Neural progenitor cell (in vitro differentiated cells): ENCODE data around the gene LDLRAD4. TPM values are rescaled to one million over a fixed set of nuclear protein-coding genes. Genes with fewer than 3 reads are reported as not detected.

ENCODE experiments used
- DNase-seq: peaks from one replicate; pipeline ENCODE4 v3.0.0-alpha.2; 2016; ENCODE audit warnings: low spot score
- H2AFZ ChIP-seq: fragments of 200-600 bp; sonication (generic); replicated peaks from 2 replicates; pipeline ENCODE4 v1.6.1; 2016; ENCODE audit warnings: antibody characterized with exemption
- H3F3A ChIP-seq: fragments of 200-600 bp; sonication (generic); 2 replicates; pipeline ENCODE4 v1.6.1; 2016; ENCODE audit warnings: antibody characterized with exemption, low read depth
- H3K27ac ChIP-seq: fragments of 200-600 bp; sonication (generic); 2 replicates; pipeline ENCODE4 v1.5.1; 2016; ENCODE audit warnings: mild to moderate bottlenecking
- H3K27me3 ChIP-seq: fragments of 200-600 bp; sonication (generic); 2 replicates; pipeline ENCODE4 v1.6.1; 2016; ENCODE audit warnings: mild to moderate bottlenecking, moderate library complexity
- H3K36me3 ChIP-seq: fragments of 200-600 bp; sonication (generic); 2 replicates; pipeline ENCODE4 v1.5.1; 2016
- H3K4me1 ChIP-seq: fragments of 200-600 bp; sonication (generic); 2 replicates; pipeline ENCODE4 v1.6.1; 2016; ENCODE audit warnings: mixed run types
- H3K4me2 ChIP-seq: fragments of 200-600 bp; sonication (generic); 2 replicates; pipeline ENCODE4 v1.6.1; 2016
- H3K4me3 ChIP-seq: fragments of 200-600 bp; sonication (generic); 2 replicates; pipeline ENCODE4 v1.5.1; 2016
- H3K79me2 ChIP-seq: fragments of 200-600 bp; sonication (generic); 2 replicates; pipeline ENCODE4 v1.6.1; 2016; ENCODE audit warnings: low read depth
- H3K9ac ChIP-seq: fragments of 200-600 bp; sonication (generic); 2 replicates; pipeline ENCODE4 v1.6.1; 2016
- H3K9me3 ChIP-seq: fragments of 200-600 bp; sonication (generic); 2 replicates; pipeline ENCODE4 v1.5.1; 2016; ENCODE audit warnings: low read depth
- H4K20me1 ChIP-seq: fragments of 200-600 bp; sonication (generic); 2 replicates; pipeline ENCODE4 v1.6.1; 2016; ENCODE audit warnings: low read depth
- H3K27ac Mint-ChIP-seq: 3 replicates; pipeline ENCODE4 v1.8.0; 2021; ENCODE audit warnings: mixed read lengths
- H3K27me3 Mint-ChIP-seq: 2 replicates; pipeline ENCODE4 v1.8.0; 2022; ENCODE audit warnings: low read depth, mild to moderate bottlenecking, inconsistent platforms, moderate library complexity, mixed read lengths; ENCODE audit not compliant: insufficient read depth
- H3K36me3 Mint-ChIP-seq: 3 replicates; pipeline ENCODE4 v1.8.0; 2021; ENCODE audit warnings: mixed read lengths
- H3K4me1 Mint-ChIP-seq: 3 replicates; pipeline ENCODE4 v1.8.0; 2021; ENCODE audit warnings: mixed read lengths
- H3K4me3 Mint-ChIP-seq: 3 replicates; pipeline ENCODE4 v1.8.0; 2021; ENCODE audit warnings: mild to moderate bottlenecking, moderate library complexity, mixed read lengths
- H3K9me3 Mint-ChIP-seq: 3 replicates; pipeline ENCODE4 v1.8.0; 2020; ENCODE audit warnings: mixed read lengths
- CTCF ChIP-seq: fragments of 200-600 bp; sonication (generic); IDR thresholded peaks from 2 replicates; pipeline ENCODE4 v1.5.1; 2017; ENCODE audit warnings: antibody characterized with exemption, mild to moderate bottlenecking
- EZH2 ChIP-seq: fragments of 200-600 bp; sonication (generic); IDR thresholded peaks from 2 replicates; pipeline ENCODE4 v1.6.1; 2017; ENCODE audit warnings: antibody characterized with exemption, mild to moderate bottlenecking, moderate library complexity
- EZH2phosphoT487 ChIP-seq: fragments of 200-600 bp; sonication (generic); IDR thresholded peaks from 2 replicates; pipeline ENCODE4 v1.6.1; 2017; ENCODE audit warnings: antibody characterized with exemption
- total RNA-seq: library from RNA; depleted of rRNA; stranded (reverse); fragments of >200 nt; gene quantifications from 2 replicates; pipeline ENCODE4 v1.2.3, GENCODE V29; 2015; ENCODE audit warnings: low replicate concordance

The LDLRAD4 gene
- total RNA-seq, 1 donor from 2014 or later: 0.65 TPM

GRCh38 chr18:13548966-13549879 lies 330.7 kb downstream of the LDLRAD4 start:
- no peak for DNase-seq
- no peaks in the 10 kb centered on the region for H3K9me3 ChIP-seq
- no peaks in the 10 kb centered on the region for H3K4me1 ChIP-seq
- Mint-ChIP-seq H3K4me1 (no peaks in the 10 kb centered on the region), H3K36me3 (no peaks in the 10 kb centered on the region), H3K27ac (no peak overlapping the region), H3K27me3 (peaks cover 8% of the 10 kb centered on the region), H3K9me3 (no peaks in the 10 kb centered on the region), H3K4me3 (no peak overlapping the region)
- H3K27ac ChIP-seq: no peak overlapping the region
- H3K4me2 ChIP-seq: no peak overlapping the region
- no peaks in the 10 kb centered on the region for H4K20me1 ChIP-seq
- no peaks in the 10 kb centered on the region for H3K36me3 ChIP-seq
- H3K9ac ChIP-seq: no peak overlapping the region
- H3F3A ChIP-seq: no peaks in the 10 kb centered on the region
- TF ChIP-seq EZH2phosphoT487: no peak
- TF ChIP-seq CTCF: no peak
- TF ChIP-seq EZH2: no peak
- no peaks in the 10 kb centered on the region for H3K27me3 ChIP-seq
- H3K4me3 ChIP-seq: no peak overlapping the region
- H3K79me2 ChIP-seq: no peaks in the 10 kb centered on the region
- no peak overlapping the region for H2AFZ ChIP-seq

GRCh38 chr18:13549880-13550232 lies 331.3 kb downstream of the LDLRAD4 start:
- Mint-ChIP-seq H3K27me3 (peaks cover 8% of the 10 kb centered on the region), H3K27ac (no peak overlapping the region), H3K9me3 (no peaks in the 10 kb centered on the region), H3K36me3 (no peaks in the 10 kb centered on the region), H3K4me3 (no peak overlapping the region), H3K4me1 (no peaks in the 10 kb centered on the region)
- Histone ChIP-seq H3K27me3 (no peaks in the 10 kb centered on the region), H2AFZ (no peak overlapping the region), H3F3A (no peaks in the 10 kb centered on the region), H4K20me1 (no peaks in the 10 kb centered on the region), H3K9me3 (no peaks in the 10 kb centered on the region), H3K79me2 (no peaks in the 10 kb centered on the region), H3K27ac (no peak overlapping the region), H3K4me3 (no peak overlapping the region), H3K36me3 (no peaks in the 10 kb centered on the region), H3K4me1 (no peaks in the 10 kb centered on the region), H3K4me2 (no peak overlapping the region), H3K9ac (no peak overlapping the region)
- TF ChIP-seq EZH2phosphoT487: no peak
- no peak for TF ChIP-seq CTCF
- TF ChIP-seq EZH2: no peak
- DNase-seq: no peak

GRCh38 chr18:13550418-13551304 lies 332.1 kb downstream of the LDLRAD4 start:
- Mint-ChIP-seq H3K36me3 (no peaks in the 10 kb centered on the region), H3K27ac (no peak overlapping the region), H3K4me1 (no peaks in the 10 kb centered on the region), H3K4me3 (no peak overlapping the region), H3K9me3 (no peaks in the 10 kb centered on the region), H3K27me3 (peaks cover 4% of the 10 kb centered on the region)
- H3K4me1 ChIP-seq: no peaks in the 10 kb centered on the region
- no peaks in the 10 kb centered on the region for H4K20me1 ChIP-seq
- H3K9me3 ChIP-seq: no peaks in the 10 kb centered on the region
- H3F3A ChIP-seq: no peaks in the 10 kb centered on the region
- H3K79me2 ChIP-seq: no peaks in the 10 kb centered on the region
- H3K27ac ChIP-seq: no peak overlapping the region
- H3K4me3 ChIP-seq: no peak overlapping the region
- DNase-seq: no peak
- H3K9ac ChIP-seq: no peak overlapping the region
- H3K36me3 ChIP-seq: no peaks in the 10 kb centered on the region
- H3K27me3 ChIP-seq: no peaks in the 10 kb centered on the region
- no peak overlapping the region for H2AFZ ChIP-seq
- H3K4me2 ChIP-seq: no peak overlapping the region
- TF ChIP-seq EZH2 (no peak), EZH2phosphoT487 (no peak), CTCF (no peak)
